SU-DHL-6 (cell line): ENCODE measurements around the gene WAC.

ENCODE experiments used
- CTCF ChIP-seq: fragments of 200-600 bp; sonication (generic); IDR thresholded peaks from one replicate; pipeline ENCODE4 v1.5.1; 2017; ENCODE audit warnings: antibody characterized with exemption, mild to moderate bottlenecking, low read length, moderate library complexity; ENCODE audit not compliant: insufficient read depth, poor library complexity, severe bottlenecking
- EZH2phosphoT487 ChIP-seq: fragments of 200-600 bp; sonication (generic), shearing (Covaris generic); conservative IDR thresholded peaks from 2 replicates; pipeline ENCODE4 v1.6.1; 2018; ENCODE audit warnings: mild to moderate bottlenecking, antibody characterized with exemption, low read length, moderate library complexity, mixed read lengths

DNA sequence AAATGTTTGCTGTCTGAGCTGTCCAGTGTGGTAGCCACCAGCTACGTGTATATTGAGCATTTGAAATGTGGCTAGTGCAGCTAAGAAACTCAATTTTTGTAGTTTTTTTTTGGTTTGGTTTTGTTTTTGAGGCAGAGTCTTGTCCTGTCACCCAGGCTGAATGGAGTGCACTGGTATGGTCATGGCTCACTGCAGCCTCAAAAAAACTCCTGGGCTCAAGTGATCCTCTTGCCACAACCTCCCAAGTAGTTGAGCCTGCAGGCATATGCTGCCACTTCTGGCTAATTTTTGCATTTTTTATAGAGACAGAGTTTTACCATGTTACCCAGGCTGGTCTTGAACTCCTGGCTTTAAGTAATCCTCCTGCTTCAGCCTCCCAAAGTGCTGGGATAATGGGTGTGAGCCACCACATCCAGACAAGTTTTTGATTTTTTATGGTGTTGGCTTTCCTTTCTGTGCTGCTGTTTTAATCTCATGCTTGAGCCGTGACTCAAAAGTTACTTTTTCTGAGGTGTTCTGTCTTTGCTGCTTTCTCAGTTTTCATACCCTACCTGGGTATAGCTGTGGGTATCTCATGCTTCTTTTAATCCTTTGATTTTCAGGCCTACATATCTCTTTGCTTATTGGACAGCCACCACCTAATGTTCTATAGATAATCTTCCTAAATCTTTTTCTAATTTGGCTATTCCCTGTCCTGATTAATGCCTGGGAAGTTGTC is 16.0 kb downstream of the WAC start:
- TF ChIP-seq CTCF: no peak
- TF ChIP-seq EZH2phosphoT487: no peak
